ENCODE results near the gene RADIL. TPM values are rescaled to one million over a fixed set of nuclear protein-coding genes. Genes with fewer than 3 reads are reported as not detected.
A peak's percentile ranks its signal among the peaks of the same experiment; 100 is the strongest.

Gene RADIL
- total and polyA plus RNA-seq, 9 of the 15 experiments (the other 6 are each of a cell fraction or from before 2014, with no cell fraction given), result 0.06 to 8.1 (median 1.9) TPM; not detected in 1

GRCh38 chr7:4775250-4775847 lies 108.2 kb downstream of the RADIL start, which contains the start of gene AP5Z1 (continued):
- no peak for TF ChIP-seq DMBX1 (CRISPR knock-in tag; IDR thresholded peaks at IDR 0.05; ENCODE audit: borderline replicate concordance)
- peak; percentile 72 for TF ChIP-seq HCFC1 (IDR thresholded peaks at IDR 0.05; ENCODE audit: low read depth, low read length)
- no peak for TF ChIP-seq ZBTB1 (CRISPR knock-in tag; IDR thresholded peaks at IDR 0.05; ENCODE audit: borderline replicate concordance, low read depth)
- TF ChIP-seq MLX (CRISPR knock-in tag; conservative IDR thresholded peaks at IDR 0.05), result 0 out of 4 replicates have a peak, but pooled peaks of 1 of the 2 experiments have one; percentile 50
- TF ChIP-seq FOXK1 (CRISPR knock-in tag; IDR thresholded peaks at IDR 0.05; ENCODE audit: borderline replicate concordance), result no peak
- no peak for TF ChIP-seq MYBL2 (IDR thresholded peaks at IDR 0.05; ENCODE audit: low read depth)
- TF ChIP-seq MYBL2 (CRISPR knock-in tag; IDR thresholded peaks at IDR 0.05; ENCODE audit: borderline replicate concordance), result no peak
- TF ChIP-seq BHLHE40 (IDR thresholded peaks at IDR 0.05; ENCODE audit: low read length), result peak; percentile 100
- TF ChIP-seq TBL1XR1 (IDR thresholded peaks at IDR 0.05; ENCODE audit: low read length in 2 of 2), result no peak
- no peak for TF ChIP-seq ZNF561 (CRISPR knock-in tag; conservative IDR thresholded peaks at IDR 0.05)
- TF ChIP-seq PBX2 (CRISPR knock-in tag; IDR thresholded peaks at IDR 0.05; ENCODE audit: low read depth), result peak; percentile 61
- TF ChIP-seq PBX2 (tag; conservative IDR thresholded peaks at IDR 0.05; ENCODE audit: low read depth), result peak; percentile 90
- TF ChIP-seq ZBTB17 (CRISPR knock-in tag; IDR thresholded peaks at IDR 0.05), result 0 out of 2 replicates have a peak, but pooled peaks have one; percentile 48
- TF ChIP-seq SUPT5H (IDR thresholded peaks at IDR 0.05), result peak; percentile 82
- TF ChIP-seq ATF7 (IDR thresholded peaks at IDR 0.05), result peak; percentile 87
- TF ChIP-seq CLOCK (CRISPR knock-in tag; IDR thresholded peaks at IDR 0.05; ENCODE audit: borderline replicate concordance), result peak; percentile 89
- no peak for TF ChIP-seq TCF7L2 (IDR thresholded peaks at IDR 0.05; ENCODE audit: low read depth, low read length)
- TF ChIP-seq KDM1A (IDR thresholded peaks at IDR 0.05), result no peak
- TF ChIP-seq POLR2AphosphoS2 (IDR thresholded peaks at IDR 0.05; ENCODE audit: low read length), result no peak; the same call in 1 of the 2 replicates
- TF ChIP-seq MEF2A (IDR thresholded peaks at IDR 0.05; ENCODE audit: control insufficient read depth, low read depth, low read length), result no peak
- no peak for TF ChIP-seq SMAD3 (CRISPR knock-in tag; conservative IDR thresholded peaks at IDR 0.05)
- TF ChIP-seq ZNF143 (CRISPR knock-in tag; IDR thresholded peaks at IDR 0.05), result no peak
- no peak for TF ChIP-seq NCOA2 (IDR thresholded peaks at IDR 0.05; ENCODE audit: partially characterized antibody in 2 of 2)
